ENCODE results near the gene FBXW9. TPM values are rescaled to one million over a fixed set of nuclear protein-coding genes. Genes with fewer than 3 reads are reported as not detected.
A peak's percentile ranks its signal among the peaks of the same experiment; 100 is the strongest.
"Not testable (repeated sequence)": the region's sequence is repeated elsewhere in the genome, so short reads cannot be mapped to it uniquely, and the experiment has no call there.

FBXW9 gene
- total and polyA plus RNA-seq, 8 donors, result 3.1 to 8.5 (median 4.4) TPM

DNA sequence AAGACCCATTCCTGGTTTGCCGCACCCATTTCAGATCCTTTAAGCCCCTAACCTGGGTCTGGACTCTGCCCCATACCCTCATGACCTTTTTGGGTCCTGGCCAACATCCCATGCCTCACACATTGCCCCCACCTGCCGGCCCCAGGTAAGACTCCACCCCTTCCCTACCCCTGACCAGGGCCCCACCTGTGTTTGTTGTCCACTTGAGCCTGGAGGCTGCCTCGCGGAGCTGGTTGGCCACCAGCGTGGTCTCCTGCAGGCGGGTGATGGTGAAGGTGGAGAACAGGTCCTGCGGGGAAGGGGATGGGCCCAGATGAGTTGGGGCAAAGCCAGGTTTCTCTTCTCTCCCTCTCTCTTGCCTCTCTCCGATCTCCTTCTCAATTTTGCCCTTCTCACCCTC is 49.4 kb downstream of the FBXW9 start:
- 50 to 56% methylated on average over 8 of the region's 8 CpGs for WGBS, 2 donors
- Histone ChIP-seq H3K9me3 (no peaks in the 10 kb centered on the region), H3K4me3 (peak overlapping the region in 1 of 4 donors; percentile 43), H3K4me1 (peaks cover 0 to 7% (median 6%) of the 10 kb centered on the region in 3 donors), H3K27ac (no peak overlapping the region), H3K27me3 (no peaks in the 10 kb centered on the region), H3K36me3 (no peaks in the 10 kb centered on the region)
- TF ChIP-seq, protein P1, sequence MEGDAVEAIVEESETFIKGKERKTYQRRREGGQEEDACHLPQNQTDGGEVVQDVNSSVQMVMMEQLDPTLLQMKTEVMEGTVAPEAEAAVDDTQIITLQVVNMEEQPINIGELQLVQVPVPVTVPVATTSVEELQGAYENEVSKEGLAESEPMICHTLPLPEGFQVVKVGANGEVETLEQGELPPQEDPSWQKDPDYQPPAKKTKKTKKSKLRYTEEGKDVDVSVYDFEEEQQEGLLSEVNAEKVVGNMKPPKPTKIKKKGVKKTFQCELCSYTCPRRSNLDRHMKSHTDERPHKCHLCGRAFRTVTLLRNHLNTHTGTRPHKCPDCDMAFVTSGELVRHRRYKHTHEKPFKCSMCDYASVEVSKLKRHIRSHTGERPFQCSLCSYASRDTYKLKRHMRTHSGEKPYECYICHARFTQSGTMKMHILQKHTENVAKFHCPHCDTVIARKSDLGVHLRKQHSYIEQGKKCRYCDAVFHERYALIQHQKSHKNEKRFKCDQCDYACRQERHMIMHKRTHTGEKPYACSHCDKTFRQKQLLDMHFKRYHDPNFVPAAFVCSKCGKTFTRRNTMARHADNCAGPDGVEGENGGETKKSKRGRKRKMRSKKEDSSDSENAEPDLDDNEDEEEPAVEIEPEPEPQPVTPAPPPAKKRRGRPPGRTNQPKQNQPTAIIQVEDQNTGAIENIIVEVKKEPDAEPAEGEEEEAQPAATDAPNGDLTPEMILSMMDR (IDR thresholded peaks at IDR 0.05), result no peak
- intact Hi-C loops (cut with DNase I), result no loop called here
- DNase-seq (peak in 2 of 6 donors; percentile 59 to 76), ATAC-seq (peak in 1 of 4 donors; percentile 2), FAIRE-seq (no peak)

DNA sequence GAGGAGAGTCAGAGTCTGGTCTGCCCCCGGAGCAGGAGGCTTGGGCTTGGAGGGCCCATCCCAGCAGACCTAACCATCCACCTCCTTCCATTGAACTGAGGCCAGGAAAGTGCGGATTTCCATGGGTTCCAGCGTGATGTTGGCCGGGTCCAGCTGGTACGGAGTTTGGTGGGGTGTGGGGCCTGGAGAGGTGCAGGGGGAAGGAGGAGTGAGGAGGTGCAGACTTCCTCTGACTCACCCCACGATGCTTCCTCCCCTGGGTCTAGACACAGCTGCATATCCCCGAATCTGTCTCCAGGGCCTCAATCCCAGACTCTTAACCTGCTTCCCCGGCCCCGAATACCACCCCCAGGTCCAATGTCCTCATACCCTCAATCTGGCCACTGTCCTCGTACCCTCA is 49.9 kb downstream of the FBXW9 start:
- Histone ChIP-seq H3K9me3 (no peaks in the 10 kb centered on the region), H3K27ac (no peak overlapping the region), H3K27me3 (no peaks in the 10 kb centered on the region), H3K36me3 (no peaks in the 10 kb centered on the region), H3K4me3 (no peak overlapping the region), H3K4me1 (peaks cover 0 to 7% (median 6%) of the 10 kb centered on the region in 3 donors)
- ATAC-seq, result no peak
- TF ChIP-seq, protein P1 (IDR thresholded peaks at IDR 0.05), result no peak
- intact Hi-C loops (cut with DNase I), result no loop called here
- peak in 1 of 6 donors; percentile 29 for DNase-seq
- no peak for FAIRE-seq
- WGBS, 2 donors, result 88 to 98% methylated on average over 10 of the region's 10 CpGs

GRCh38 chr19:12643716-12644115 is 52.7 kb downstream of the FBXW9 start:
- ATAC-seq; intact Hi-C loops (cut with DNase I); H3K4me3 ChIP-seq; H3K27ac ChIP-seq; H3K36me3 ChIP-seq; H3K9me3 ChIP-seq; H3K27me3 ChIP-seq; FAIRE-seq; H3K4me1 ChIP-seq: not testable (repeated sequence)
- WGBS, 2 donors, result 91 to 93% methylated on average over 14 of the region's 14 CpGs
- DNase-seq, result peak in 1 of 6 donors; percentile 18

DNA sequence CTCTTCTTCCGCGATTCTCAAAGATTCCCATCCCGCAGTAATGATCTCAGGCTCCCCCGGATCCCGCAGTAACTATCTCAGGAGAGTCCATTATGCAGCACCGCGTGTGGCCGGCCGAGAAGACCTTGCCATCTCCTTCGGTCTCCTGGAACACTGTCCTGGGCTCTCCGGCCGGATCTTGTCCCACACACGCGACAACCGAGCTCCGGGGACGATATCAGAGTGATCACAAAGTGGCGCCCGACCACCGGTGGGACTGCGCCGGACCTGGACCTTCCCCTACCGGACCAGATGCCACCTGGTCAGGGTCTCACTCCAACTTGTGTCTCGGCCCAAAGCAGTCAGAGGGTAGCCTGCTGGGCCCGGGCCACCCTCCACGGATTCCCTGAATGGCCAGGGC is 53.9 kb downstream of the FBXW9 start:
- no peaks in the 10 kb centered on the region for H3K4me1 ChIP-seq
- no peaks in the 10 kb centered on the region for H3K27me3 ChIP-seq
- no peak overlapping the region for H3K4me3 ChIP-seq
- no peaks in the 10 kb centered on the region for H3K9me3 ChIP-seq
- H3K36me3 ChIP-seq, result no peaks in the 10 kb centered on the region
- ATAC-seq, result no peak
- no peak overlapping the region for H3K27ac ChIP-seq
- WGBS, 2 donors, result 78 to 89% methylated on average over 26 of the region's 26 CpGs
- intact Hi-C loops (cut with DNase I), result no loop called here
- FAIRE-seq, result no peak
- TF ChIP-seq, protein P1 (IDR thresholded peaks at IDR 0.05), result no peak
- DNase-seq, result peak in 1 of 6 donors; percentile 61

DNA sequence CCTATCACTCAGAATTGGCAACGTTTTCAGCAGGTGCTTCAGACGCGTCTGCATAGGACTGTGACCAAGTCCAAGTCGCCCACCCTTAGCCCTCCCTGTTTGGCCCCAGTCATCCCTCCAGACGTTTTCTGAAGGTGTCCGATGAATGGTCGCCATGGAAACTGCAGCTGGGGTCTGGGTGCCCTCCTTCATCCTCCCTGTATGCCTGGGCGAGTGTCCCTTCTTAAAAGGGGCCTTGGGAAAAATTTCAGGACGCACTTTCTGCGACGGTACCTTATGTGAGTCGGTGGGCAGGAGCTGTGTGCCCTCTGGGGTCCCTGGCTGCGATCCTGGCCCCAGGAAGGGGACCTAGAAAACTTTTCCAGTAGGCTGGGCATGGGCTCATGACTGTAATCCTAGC is 55.0 kb downstream of the FBXW9 start:
- Histone ChIP-seq H3K27me3 (no peaks in the 10 kb centered on the region), H3K4me3 (no peak overlapping the region), H3K27ac (no peak overlapping the region), H3K9me3 (no peaks in the 10 kb centered on the region), H3K36me3 (no peaks in the 10 kb centered on the region), H3K4me1 (no peaks in the 10 kb centered on the region)
- ATAC-seq (no peak), DNase-seq (peak in 1 of 6 donors; percentile 13), FAIRE-seq (no peak)
- TF ChIP-seq, protein P1 (IDR thresholded peaks at IDR 0.05), result no peak
- intact Hi-C loops (cut with DNase I), result no loop called here
- 53 to 59% methylated on average over 13 of the region's 13 CpGs for WGBS, 2 donors
